Measurements from ENCODE around the gene ATF7IP2. TPM values are rescaled to one million over a fixed set of nuclear protein-coding genes. Genes with fewer than 3 reads are reported as not detected.
"Not testable (repeated sequence)": the region's sequence is repeated elsewhere in the genome, so short reads cannot be mapped to it uniquely, and the experiment has no call there.

Gene ATF7IP2
- total RNA-seq, 1 donor from 2014 or later = 6.1 TPM

DNA sequence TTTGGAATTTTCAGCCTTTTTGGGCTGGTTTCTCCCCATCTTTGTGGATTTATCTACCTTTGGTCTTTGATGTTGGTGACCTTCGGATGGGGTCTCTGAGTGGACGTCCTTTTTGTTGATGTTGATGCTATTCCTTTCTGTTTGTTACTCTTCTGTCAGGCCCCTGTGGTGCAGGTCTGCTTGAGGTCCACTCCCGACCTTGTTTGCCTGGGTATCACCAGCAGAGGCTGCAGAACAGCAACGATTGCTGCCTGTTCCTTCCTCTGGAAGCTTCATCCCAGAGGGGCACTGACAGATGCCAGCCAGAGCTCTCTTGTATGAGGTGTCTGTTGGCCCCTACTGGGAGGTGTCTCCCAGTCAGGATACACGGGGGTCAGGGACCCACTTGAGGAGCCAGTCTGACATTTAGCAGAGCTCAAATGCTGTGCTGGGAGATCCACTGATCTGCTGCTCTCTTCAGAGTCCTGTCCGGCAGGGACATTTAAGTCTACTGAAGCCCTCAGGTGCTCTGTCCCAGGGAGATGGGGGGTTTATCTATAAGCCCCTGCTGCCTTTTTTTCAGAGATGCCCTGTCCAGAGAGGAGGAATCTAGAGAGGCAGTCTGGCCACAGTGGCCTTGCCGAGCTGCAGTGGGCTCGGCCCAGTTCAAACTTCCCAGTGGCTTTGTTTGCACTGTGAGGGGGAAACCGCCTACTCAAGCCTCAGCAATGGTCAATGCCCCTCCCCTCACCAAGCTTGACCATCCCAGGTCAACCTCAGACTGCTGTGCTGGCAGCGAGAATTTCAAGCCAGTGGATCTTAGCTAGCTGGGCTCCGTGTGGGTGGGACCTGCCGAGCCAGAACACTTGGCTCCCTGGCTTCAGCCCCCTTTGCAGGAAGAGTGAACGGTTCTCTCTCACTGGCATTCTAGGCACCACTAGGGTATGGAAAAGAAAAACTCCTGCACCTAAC is 66.6 kb downstream of the ATF7IP2 start:
- not testable (repeated sequence) for DNase-seq (ENCODE audit: low read depth, low spot score)

DNA sequence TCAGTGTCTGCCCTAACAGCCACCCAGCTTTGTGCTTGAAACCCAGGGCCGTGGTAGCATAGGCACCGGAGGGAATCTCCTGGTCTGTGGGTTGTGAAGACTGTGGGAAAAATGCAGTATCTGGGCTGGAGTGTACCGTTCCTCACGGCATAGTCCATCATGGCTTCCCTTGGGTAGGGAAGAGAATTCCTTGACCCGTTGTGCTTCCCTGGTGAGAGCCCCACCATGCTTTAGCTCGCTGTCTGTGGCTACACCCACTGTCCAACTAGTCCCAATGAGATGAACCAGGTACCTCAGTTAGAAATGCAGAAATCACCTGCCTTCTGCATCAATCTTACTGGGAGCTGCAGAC is 67.3 kb downstream of the ATF7IP2 start:
- no peak for DNase-seq (ENCODE audit: low read depth, low spot score)

DNA sequence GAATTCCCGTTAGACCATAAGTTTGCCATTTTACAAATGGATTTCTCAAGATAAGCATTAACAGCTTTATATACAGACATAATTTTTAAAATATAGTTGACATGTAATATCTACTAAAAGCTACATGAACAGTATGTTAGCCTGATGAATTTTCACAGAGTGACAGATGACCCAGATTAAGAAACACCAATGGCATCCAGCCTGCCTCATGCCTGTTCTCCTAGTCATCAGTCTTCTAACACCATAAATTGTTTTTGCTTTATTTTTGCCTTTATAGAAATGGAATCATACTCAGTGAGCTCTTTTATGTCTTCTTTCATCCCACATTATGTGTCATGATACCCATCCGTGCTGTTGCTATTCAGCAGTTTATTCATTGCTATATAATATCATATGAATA is 80.0 kb downstream of the ATF7IP2 start:
- DNase-seq (ENCODE audit: low read depth, low spot score) = no peak

DNA sequence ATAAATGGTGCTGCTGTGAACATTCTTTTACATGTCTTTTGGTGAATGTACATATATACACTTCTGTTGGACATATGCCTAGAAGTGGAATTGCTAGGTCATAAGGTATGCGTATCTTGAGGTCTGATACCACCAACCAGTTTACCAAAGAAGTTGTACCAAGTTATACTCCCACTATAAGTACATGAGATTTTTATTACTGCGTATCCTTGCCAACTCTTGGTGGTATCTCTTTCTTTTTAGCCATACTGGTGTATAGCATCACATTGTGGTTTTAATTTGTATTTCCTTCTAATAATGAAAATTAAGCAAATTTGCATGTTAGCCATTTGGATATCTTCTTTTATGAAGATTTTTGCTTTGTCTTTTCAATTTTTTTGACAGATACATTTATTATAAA is 80.5 kb downstream of the ATF7IP2 start:
- no peak for DNase-seq (ENCODE audit: low read depth, low spot score)

- DNase-seq (ENCODE audit: low read depth, low spot score) = no peak
These were observed 81.0 kb downstream of the ATF7IP2 start for GRCh38 chr16:10466861-10467260.

GRCh38 chr16:10476636-10477035 is 90.8 kb downstream of the ATF7IP2 start:
- not testable (repeated sequence) for DNase-seq (ENCODE audit: low read depth, low spot score)

GRCh38 chr16:10480151-10480550 is 94.3 kb downstream of the ATF7IP2 start:
- DNase-seq (ENCODE audit: low read depth, low spot score) = no peak

GRCh38 chr16:10485159-10485558 is 99.3 kb downstream of the ATF7IP2 start:
- no peak for DNase-seq (ENCODE audit: low read depth, low spot score)

GRCh38 chr16:10485698-10486382 is 100.0 kb downstream of the ATF7IP2 start:
- DNase-seq (ENCODE audit: low read depth, low spot score) = no peak

DNA sequence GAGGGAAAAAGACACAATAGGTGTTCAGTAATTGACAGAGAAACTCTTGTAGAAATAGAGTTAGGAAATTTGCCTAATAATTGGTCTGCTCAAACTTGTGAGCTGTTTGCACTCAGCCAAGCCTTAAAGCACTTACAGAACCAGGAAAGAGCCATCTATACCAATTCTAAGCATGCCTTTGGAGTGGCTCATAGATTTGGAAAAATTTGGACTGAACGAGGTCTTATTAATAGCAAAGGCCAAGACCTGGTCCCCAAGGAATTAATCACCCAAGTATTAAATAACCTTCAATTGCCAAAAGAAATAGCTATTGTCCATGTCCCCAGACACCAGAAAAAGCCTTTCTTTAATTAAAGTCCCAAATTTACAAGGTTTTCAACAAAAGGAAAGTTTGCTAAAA is 104.3 kb downstream of the ATF7IP2 start:
- no peak for DNase-seq (ENCODE audit: low read depth, low spot score)

GRCh38 chr16:10493276-10493675 is 107.4 kb downstream of the ATF7IP2 start:
- no peak for DNase-seq (ENCODE audit: low read depth, low spot score)

DNA sequence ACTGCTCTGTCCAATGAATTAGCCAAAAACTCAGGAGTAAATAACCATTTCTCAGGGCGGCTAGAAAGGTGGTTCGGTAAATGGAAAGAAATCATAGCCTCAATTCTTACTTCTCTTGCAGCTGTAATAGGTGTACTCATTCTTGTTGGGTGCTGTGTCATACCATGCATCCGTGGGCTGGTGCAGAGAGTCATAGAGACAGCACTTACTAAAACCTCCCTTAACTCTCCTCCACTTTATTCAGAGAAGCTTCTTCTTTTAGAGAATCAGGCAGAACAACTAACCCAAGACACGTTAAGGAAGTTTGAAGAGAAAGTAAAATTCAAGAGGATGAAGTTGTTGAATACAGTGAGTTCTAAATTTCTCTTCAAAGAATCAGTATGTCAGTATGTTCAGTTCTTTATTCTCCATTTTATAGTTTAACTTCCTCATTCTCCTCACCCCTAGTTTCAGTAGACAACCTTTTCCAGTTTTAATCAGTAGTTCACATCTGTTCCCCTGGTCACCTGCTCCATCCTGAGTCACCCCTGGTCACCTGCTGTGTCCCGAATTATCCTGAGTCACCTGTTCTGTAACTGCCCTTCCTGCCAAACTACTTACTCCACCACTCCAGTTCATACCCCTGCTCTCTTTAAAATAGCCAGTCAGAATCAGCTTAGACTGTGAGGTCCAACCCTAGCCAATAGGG is 108.6 kb downstream of the ATF7IP2 start:
- no peak for DNase-seq (ENCODE audit: low read depth, low spot score)

GRCh38 chr16:10495031-10495345 is 109.1 kb downstream of the ATF7IP2 start:
- DNase-seq (ENCODE audit: low read depth, low spot score) = no peak

- DNase-seq (ENCODE audit: low read depth, low spot score) = no peak
These were observed 111.6 kb downstream of the ATF7IP2 start for GRCh38 chr16:10497132-10498101.

- DNase-seq (ENCODE audit: low read depth, low spot score) = no peak
These were observed 114.7 kb downstream of the ATF7IP2 start for GRCh38 chr16:10500582-10500981.

GRCh38 chr16:10501016-10501607 is 115.3 kb downstream of the ATF7IP2 start:
- DNase-seq (ENCODE audit: low read depth, low spot score) = no peak

- DNase-seq (ENCODE audit: low read depth, low spot score) = no peak
These were observed 116.9 kb downstream of the ATF7IP2 start for GRCh38 chr16:10502776-10503175.

GRCh38 chr16:10504404-10504885 is 118.6 kb downstream of the ATF7IP2 start:
- DNase-seq (ENCODE audit: low read depth, low spot score) = no peak

- not testable (repeated sequence) for DNase-seq (ENCODE audit: low read depth, low spot score)
These were observed 119.4 kb downstream of the ATF7IP2 start for GRCh38 chr16:10505286-10505685.

DNA sequence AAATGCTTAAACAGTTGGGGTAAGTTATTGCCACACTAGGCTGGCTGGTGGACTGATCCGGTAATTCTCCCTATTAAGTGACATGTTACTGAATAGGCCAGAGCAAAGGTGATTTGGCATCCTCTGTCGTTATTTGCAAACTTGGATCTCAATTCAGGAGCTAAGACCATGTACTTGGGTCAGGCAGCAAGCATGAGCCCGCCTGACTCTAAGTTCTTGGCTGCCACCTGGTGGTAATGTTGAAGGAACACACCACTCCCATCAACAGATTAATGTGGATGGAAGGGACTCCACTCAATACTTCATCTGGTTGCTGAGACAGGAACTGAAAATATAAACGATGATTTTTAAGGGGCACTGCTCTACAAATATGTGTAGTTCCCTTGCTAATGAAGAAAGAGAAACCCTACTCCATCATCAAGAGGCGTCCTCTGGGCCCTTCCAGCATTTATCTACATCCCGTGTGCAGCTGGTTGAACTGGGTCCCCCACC is 123.7 kb downstream of the ATF7IP2 start:
- DNase-seq (ENCODE audit: low read depth, low spot score) = peak; percentile 39
